HG03469 (cell line): Measurements from ENCODE around the gene FLII.
"Not testable (repeated sequence)": the region's sequence is repeated elsewhere in the genome, so short reads cannot be mapped to it uniquely, and the experiment has no call there.

Experiments
- ATAC-seq: cut with Tn5 transposase; IDR thresholded peaks from one replicate; pipeline ENCODE4 v1.9.1; 2021; ENCODE audit warnings: mild to moderate bottlenecking, moderate library complexity, moderate number of reproducible peaks; ENCODE audit not compliant: unreplicated experiment

The FLII gene

DNA sequence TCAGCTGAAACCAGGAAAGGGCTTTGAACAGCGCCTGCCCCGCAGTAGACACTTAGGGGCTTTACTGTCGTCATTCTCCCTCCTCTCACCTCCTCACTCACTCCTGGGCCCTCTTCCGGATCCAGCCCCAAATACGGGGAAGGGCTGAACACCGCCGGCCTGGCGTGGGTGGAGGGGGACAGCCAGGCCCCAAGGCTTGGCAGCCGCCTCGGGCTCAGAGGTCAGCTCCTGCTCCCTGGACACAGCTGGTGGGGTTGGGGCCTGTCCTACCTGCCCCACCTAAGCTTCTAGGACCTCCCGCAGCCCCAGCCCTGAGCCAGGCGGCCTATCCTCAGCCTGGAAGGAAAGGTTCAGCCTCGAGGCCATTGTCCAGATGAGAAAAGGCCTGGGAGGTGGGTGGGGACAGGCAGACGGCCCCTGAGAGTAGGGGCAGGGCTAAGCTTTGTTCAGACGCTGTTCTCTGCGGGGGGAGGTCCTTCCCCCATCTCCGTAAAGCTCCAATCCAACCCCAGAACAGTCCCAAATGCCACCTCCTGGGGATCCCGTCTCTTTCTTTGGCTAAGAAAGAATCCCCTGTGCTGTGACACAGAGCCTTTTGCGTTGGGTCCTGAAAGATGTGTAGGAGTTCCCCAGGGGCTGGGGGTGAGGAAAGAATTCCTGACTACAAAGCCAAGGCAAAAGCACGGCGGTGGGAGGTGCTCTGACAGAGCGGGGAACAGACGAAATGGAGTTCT lies 34.0 kb downstream of the FLII start:
- ATAC-seq: no peak

DNA sequence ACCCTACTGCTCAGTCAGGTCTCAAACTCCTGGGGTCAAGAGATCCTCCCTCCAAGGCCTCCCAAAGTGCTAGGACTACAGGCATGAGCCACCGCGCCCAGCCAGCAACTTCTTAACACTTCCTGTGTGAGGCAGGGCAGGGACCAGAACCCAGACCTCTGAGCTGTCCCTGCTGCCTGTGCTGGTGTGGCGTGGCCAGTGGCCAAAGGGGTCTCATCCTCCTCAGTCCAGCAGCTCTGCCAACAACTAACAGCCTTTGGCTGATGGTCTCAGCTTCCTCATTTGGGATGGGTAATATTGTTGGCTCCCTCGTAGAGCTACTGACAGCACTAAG lies 34.5 kb downstream of the FLII start:
- ATAC-seq: no peak

DNA sequence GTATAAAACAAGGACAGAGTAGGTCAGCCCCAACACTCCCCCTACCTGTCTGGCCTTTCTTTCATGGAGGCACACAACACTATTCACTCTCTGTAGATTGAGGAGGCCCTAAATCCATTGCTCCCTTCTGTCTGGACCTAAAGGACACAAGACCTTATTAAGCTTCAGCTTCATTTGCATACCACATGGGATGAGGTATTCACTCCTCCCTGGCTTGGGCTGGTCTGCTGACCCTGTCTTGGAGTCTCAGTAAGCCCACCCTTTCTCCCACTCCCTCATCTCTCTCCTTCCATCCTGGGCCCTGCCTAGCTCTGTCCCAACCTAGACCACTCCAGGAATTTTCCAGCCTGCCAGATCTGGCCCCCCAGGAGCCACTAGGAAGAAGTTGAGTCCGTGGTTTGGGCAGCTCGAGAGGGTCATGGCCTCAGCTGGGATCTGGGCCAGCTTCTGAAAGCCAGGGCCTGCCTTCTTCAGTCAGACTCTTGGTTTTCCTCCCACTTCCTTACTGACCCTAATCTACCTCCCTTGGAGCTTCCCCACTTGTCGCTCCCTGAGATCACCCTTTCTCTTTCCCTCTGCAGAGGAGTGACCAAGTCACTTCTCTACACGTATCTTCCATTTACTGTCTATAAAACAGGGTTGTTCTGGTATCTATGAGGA lies 39.7 kb downstream of the FLII start:
- ATAC-seq: no peak

DNA sequence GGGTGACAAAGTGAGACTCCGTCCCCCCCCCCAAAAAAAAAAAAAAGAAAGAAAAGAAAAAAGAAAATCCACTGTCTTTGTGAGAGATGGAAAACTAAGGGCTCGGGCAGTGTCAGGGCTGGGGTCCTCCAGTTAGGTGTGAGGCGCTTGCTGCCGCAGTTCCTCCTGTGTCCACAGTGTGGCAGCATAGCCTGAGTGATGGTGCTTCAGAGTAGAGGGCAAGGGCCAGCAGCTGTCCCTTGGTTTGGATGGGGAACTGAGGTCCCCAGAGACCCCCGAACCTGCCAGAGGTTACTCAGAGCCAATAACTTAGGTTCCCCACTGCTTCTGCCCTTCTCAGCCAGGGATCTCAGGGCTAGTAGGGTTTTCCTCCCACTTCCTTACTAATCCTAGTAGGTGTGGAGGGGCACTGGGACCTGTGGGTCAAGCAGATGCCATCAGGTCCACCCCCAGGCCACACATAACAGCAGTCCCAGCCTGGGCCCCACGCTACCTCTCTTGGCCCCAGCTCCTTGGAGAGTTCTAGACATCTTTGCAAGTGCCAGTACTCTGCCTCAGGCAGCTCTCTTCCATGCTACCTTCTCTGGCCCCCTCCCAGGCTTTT lies 41.0 kb downstream of the FLII start:
- ATAC-seq: no peak

DNA sequence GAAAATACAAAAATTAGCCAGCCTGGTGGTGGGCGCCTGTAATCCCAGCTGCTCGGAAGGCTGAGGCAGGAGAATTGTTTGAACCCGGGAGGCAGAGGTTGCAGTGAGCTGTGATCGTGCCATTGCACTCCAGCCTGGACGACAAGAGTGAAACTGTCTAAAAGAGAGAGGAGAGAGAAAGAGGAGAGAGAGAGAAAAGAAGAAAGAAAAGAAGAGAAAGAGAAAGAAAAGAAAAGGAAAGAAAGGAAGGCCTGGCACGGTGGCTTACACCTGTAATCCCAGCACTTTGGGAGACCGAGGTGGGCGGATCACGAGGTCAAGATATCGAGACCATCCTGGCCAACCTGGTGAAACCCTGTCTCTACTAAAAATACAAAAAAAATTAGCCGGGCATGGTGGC lies 41.6 kb downstream of the FLII start:
- ATAC-seq: not testable (repeated sequence)

DNA sequence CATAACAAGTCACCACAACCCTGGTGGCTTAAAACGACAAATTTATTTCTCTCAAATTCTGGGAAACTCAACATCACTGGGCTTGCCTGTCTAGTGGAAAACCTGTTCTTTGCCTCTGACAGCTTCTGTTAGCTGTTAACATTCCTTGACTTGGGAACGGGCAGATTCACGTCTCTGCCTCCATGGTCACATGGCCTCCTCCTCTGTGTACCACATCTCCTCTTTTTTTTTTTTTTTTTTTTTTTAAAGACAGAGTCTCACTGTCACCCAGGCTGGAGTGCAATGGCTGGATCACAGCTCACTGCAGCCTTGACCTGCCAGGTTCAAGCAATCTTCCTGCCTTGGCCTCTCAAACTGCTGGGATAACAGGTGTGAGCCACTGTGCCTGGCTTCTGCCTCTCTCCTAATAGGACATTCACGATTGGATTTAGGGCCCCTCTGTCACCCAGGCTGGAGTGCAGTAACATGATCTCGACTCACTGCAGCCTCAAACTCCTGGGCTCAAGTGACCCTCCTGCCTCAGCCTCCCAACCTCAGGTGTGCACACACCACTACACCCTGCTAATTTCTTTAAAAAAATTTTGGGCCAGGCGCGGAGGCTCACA lies 44.8 kb downstream of the FLII start:
- no peak for ATAC-seq

DNA sequence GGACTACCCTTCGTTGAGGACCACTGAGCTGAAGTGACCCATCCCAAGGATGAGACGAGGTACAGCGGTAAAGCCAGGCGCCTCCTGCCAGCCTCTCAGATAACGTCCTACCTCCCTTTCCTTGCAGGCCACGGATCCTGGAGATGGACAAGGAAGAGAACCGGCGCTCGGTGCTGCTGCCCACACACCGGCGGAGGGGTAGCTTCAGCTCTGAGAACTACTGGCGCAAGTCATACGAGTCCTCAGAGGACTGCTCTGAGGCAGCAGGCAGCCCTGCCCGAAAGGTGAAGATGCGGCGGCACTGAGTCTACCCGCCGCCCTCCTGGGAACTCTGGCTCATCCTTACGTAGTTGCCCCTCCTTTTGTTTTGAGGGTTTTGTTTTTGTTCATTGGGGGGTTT lies 50.4 kb downstream of the FLII start:
- ATAC-seq: no peak

DNA sequence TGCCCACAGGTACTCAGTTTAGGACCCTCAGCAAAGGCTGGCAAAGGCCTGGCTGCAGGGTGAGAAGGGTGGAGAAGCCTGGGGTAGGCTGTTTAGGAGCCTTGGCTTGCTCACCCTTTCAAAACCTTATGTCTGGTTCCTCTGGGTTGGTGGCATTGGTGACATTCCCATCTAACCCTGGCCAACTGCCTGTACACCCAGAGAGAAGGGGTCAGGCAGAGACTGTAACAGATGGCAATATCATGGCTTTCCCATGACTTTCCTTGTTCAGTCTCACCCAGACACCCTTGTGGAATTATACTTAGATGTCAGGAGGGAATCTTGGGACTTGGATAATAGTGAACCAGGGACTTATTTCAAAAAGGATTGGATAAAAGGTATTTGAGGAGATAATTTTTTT lies 51.6 kb downstream of the FLII start:
- no peak for ATAC-seq

DNA sequence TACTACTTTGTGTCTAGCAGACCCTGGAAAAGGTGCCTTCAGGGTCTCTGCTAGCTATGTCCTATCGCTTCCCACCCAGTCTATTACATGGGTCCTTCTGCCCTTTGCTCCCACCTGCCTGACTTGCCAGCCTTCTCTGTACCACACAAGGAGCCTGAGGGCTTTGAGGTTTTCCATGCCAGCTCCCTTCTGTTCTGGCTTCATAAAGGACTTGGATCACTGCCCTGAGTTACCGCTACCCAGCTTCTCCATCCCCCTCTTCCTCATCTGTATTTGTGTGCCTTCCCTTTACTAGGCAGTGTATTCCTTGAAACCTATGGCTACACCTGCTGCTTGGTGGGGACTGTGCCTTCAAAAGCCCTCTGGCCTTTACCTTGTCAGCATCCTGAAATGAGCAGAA lies 52.7 kb downstream of the FLII start:
- ATAC-seq: no peak

DNA sequence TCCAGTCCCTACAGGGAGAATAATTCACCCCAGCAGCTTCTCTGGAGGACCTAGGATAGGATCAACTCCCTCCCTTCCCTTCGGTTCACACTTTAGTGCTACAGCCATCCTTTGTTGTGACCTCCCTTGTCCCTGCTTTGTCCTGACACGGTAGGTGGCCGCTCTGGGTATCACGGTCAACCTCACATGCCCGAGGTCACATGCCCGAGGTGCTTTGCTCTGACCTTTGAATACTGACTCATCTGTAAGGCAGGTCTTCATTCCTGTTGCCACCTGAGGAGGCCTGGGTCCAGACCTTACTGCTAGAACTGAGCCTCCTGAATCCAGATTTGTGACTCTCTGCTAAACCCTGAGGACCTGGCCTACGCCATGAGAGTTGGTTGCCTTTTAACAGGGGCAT lies 55.2 kb downstream of the FLII start:
- ATAC-seq: no peak

DNA sequence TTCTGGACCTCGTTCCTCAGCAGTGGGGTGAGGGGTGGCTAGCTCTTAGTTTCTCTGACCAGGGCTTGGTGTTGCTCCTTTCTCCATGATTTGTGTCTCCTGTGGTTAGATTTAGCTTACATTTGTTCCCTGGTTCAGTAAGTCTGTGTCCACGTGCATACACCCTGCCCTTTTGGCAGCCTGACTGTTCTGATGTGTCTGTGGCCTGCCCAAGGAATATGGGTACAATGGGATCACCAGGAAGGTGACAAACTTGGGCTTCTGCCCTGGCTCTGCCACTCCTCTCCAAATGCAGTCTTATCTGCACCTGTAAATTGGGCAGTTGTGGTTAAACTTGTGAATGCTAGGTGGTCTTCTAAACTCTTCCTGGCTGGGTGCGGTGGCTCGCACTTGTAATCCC lies 57.4 kb downstream of the FLII start:
- no peak for ATAC-seq

DNA sequence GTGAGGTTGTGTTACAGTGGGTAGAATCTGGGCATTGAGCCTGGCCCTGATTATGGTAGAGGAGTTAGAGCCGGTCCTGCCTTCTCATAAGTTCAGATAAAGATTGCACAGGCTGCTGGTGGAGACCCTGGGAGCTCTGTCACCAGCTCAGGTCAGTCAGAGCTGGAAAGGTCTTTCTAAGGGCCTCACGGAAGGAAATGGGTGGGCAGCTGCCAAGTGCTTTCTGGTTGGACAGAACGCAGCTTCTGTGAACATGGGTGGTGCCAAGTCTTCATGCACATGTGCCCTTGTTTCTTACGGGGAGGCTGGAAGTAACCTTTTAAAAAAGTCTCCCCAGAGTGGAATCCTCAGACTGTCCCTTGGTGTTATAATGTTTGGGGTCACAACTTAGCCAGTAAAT lies 60.0 kb downstream of the FLII start:
- ATAC-seq: no peak

DNA sequence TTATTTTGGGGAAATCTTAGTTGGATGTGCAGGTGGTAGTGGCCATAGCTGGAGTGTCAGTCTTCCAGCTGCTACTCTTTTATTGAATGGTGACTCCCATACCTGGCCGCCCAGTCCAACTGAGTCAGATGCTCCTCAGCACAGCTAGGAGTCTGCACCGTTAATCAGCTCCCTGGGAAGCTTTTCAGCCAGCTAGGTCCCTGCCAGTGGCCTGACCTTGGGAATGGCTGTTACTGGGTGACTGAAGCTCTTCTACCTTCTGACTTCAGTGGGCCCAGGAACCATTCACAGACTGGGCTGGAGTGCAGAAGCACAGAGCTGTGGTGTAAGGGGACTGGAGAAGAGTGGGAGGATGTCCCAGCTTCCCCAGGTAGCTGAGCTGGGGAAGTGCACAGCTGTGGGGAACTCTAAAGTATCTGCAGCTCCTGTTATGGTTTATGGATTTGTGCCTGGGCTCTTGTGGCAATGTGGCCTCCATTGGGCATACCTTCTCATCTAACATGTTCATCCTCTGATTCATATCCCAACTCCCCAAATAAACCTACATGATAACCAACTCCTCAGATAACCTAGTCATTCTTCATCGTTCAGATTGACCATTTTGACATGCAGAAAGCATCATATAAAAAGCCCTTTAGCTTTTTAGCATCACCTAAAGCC lies 60.9 kb downstream of the FLII start:
- no peak for ATAC-seq

DNA sequence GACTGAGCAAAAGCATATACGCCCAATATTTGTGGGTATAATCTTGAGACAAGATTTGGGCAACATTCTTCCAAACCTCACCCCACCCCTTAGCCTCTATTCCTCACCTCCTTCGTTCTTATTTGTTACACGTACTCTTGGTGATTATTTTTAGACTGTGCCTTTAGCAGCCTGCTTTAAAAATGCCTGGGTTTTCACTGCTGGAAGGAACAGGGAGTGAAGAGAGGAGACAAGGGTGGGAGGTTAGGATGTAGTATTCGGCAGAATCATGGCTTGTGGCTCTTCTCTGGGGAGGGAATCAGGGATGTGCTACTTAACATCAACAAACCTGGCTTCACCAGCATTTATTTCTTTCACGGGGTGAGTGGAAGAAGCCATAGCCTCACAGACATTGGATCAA lies 63.3 kb downstream of the FLII start:
- no peak for ATAC-seq
